Prostate gland (tissue), 2 donors: ENCODE measurements around the gene KDM6A.
A peak's percentile ranks its signal among the peaks of the same experiment; 100 is the strongest.

ENCODE experiments used
- CTCF ChIP-seq, 4 experiments: fragments of 200-600 bp in 2 of 4; fragments of 450-650 bp in 2 of 4; sonication (generic) in 2 of 4; IDR thresholded peaks; 1 replicate in 3 of 4; 2 replicates in 1 of 4; pipeline ENCODE4 v1.5.1; 2016 to 2019; ENCODE audit warnings: antibody characterized with exemption in 4 of 4, mild to moderate bottlenecking in 2 of 4, moderate library complexity in 2 of 4
- POLR2AphosphoS5 ChIP-seq: sonication (generic); formaldehyde crosslinking; IDR thresholded peaks from one replicate; pipeline ENCODE4 v1.6.1; 2017; ENCODE audit warnings: antibody characterized with exemption

- no peak for TF ChIP-seq CTCF (IDR thresholded peaks at IDR 0.05)
- TF ChIP-seq POLR2AphosphoS5: peak; percentile 48
Measured at GRCh38 chrX:45063319-45064095, 190.5 kb downstream of the KDM6A start.
